Thyroid gland (tissue), 4 donors: ENCODE results near the gene GGNBP2. TPM values are rescaled to one million over a fixed set of nuclear protein-coding genes. Genes with fewer than 3 reads are reported as not detected.
"Not testable (repeated sequence)": the region's sequence is repeated elsewhere in the genome, so short reads cannot be mapped to it uniquely, and the experiment has no call there.

ENCODE experiments used
- DNase-seq, 2 donors: peaks; one replicate each; pipeline ENCODE4 v3.0.0-alpha.2; 2019
- H3K27ac ChIP-seq, 3 donors: fragments of 200-600 bp; sonication (generic); 1 replicate in 2 of 3; 2 replicates in 1 of 3; pipeline ENCODE4 v1.5.1; 2016 to 2019; ENCODE audit warnings: mild to moderate bottlenecking in 1 of 3, moderate library complexity in 1 of 3
- H3K27me3 ChIP-seq: fragments of 200-600 bp; sonication (generic); one replicate; pipeline ENCODE4 v1.5.1; 2019
- H3K36me3 ChIP-seq, 2 donors: fragments of 200-600 bp; sonication (generic); one replicate each; pipeline ENCODE4 v1.5.1; 2016 to 2019
- H3K4me1 ChIP-seq, 2 donors: fragments of 200-600 bp; sonication (generic); one replicate each; pipeline ENCODE4 v1.5.1; 2017 to 2019
- H3K4me3 ChIP-seq, 3 donors: fragments of 200-600 bp; sonication (generic); replicated peaks in 1 of 3; 1 replicate in 2 of 3; 2 replicates in 1 of 3; pipeline ENCODE4 v1.5.1; 2016; ENCODE audit warnings: mild to moderate bottlenecking in 1 of 3
- H3K9me3 ChIP-seq: fragments of 200-600 bp; sonication (generic); one replicate; pipeline ENCODE4 v1.5.1; 2017
- CTCF ChIP-seq, 6 experiments: fragments of 200-600 bp in 3 of 6; fragments of 450-650 bp in 3 of 6; sonication (generic) in 3 of 6; IDR thresholded peaks; one replicate each; pipeline ENCODE4 v1.5.1; 2016 to 2019; ENCODE audit warnings: antibody characterized with exemption in 6 of 6, mild to moderate bottlenecking in 2 of 6, inconsistent platforms in 1 of 6, moderate library complexity in 1 of 6
- POLR2A ChIP-seq, 2 donors: fragments of 450-650 bp; IDR thresholded peaks; one replicate each; pipeline ENCODE4 v1.6.1; 2017; ENCODE audit warnings: antibody characterized with exemption in 2 of 2, mild to moderate bottlenecking in 2 of 2, moderate library complexity in 1 of 2
- WGBS, 2 donors: methylation state at CpG; one replicate each; pipeline ENCODE4 v1.1.5; 2017; 5-methylcytosine and 5-hydroxymethylcytosine counted together
- intact Hi-C: fragments of 100-400 bp; cut with DNase I; formaldehyde crosslinking; loops from one replicate; pipeline ENCODE4 v1.15.1; 2023
- total RNA-seq, 4 donors: library from RNA; depleted of rRNA; stranded (reverse); fragments of >200 nt; gene quantifications; one replicate each; pipeline ENCODE4 v1.2.3, GENCODE V29; 2016

GGNBP2 gene
- total RNA-seq, 4 donors from 2014 or later: 47.3 to 74.1 (median 58.0) TPM

- Histone ChIP-seq H3K27ac (no peak overlapping the region), H3K36me3 (peaks cover under 1 to 9% of the 10 kb centered on the region in 2 donors), H3K4me3 (no peak overlapping the region), H3K27me3 (no peaks in the 10 kb centered on the region), H3K4me1 (no peaks in the 10 kb centered on the region), H3K9me3 (no peaks in the 10 kb centered on the region)
- intact Hi-C loops: no loop called here
- no peak for TF ChIP-seq POLR2A (IDR thresholded peaks at IDR 0.05)
- no peak for TF ChIP-seq CTCF (IDR thresholded peaks at IDR 0.05)
- DNase-seq: no peak
- WGBS, 2 donors: 92 to 98% methylated on average over 5 of the region's 5 CpGs
Observed at GRCh38 chr17:36504156-36504545, 40.6 kb upstream of the GGNBP2 start.

GRCh38 chr17:36505171-36505570 lies 39.5 kb upstream of the GGNBP2 start:
- TF ChIP-seq CTCF (IDR thresholded peaks at IDR 0.05) (no peak), POLR2A (IDR thresholded peaks at IDR 0.05) (no peak)
- 92 to 98% methylated on average over 7 to 8 of the region's 8 CpGs for WGBS, 2 donors
- DNase-seq: no peak
- Histone ChIP-seq H3K4me3 (no peak overlapping the region), H3K9me3 (no peaks in the 10 kb centered on the region), H3K27ac (no peak overlapping the region), H3K4me1 (no peaks in the 10 kb centered on the region), H3K36me3 (peaks cover 0 to 9% of the 10 kb centered on the region in 2 donors), H3K27me3 (no peaks in the 10 kb centered on the region)
- intact Hi-C loops: no loop called here

- no peak overlapping the region for H3K4me3 ChIP-seq
- TF ChIP-seq CTCF (IDR thresholded peaks at IDR 0.05): no peak
- TF ChIP-seq POLR2A (IDR thresholded peaks at IDR 0.05): no peak
- WGBS, 2 donors: 77 to 89% methylated on average over 5 to 6 of the region's 6 CpGs
- no peaks in the 10 kb centered on the region for H3K27me3 ChIP-seq
- no peaks in the 10 kb centered on the region for H3K4me1 ChIP-seq
- intact Hi-C loops: no loop called here
- peaks cover 0 to 12% of the 10 kb centered on the region in 2 donors for H3K36me3 ChIP-seq
- H3K27ac ChIP-seq: no peak overlapping the region
- no peak for DNase-seq
- no peaks in the 10 kb centered on the region for H3K9me3 ChIP-seq
Observed at GRCh38 chr17:36506249-36506826, 38.4 kb upstream of the GGNBP2 start.

GRCh38 chr17:36506831-36507230 lies 37.9 kb upstream of the GGNBP2 start:
- intact Hi-C loops: no loop called here
- Histone ChIP-seq H3K4me1 (no peaks in the 10 kb centered on the region), H3K4me3 (no peak overlapping the region), H3K27ac (no peak overlapping the region), H3K27me3 (no peaks in the 10 kb centered on the region), H3K36me3 (peaks cover 0 to 12% of the 10 kb centered on the region in 2 donors), H3K9me3 (no peaks in the 10 kb centered on the region)
- TF ChIP-seq POLR2A (IDR thresholded peaks at IDR 0.05) (no peak), CTCF (IDR thresholded peaks at IDR 0.05) (no peak)
- DNase-seq: no peak
- 96 to 100% methylated on average over 3 to 7 of the region's 11 CpGs for WGBS, 2 donors

GRCh38 chr17:36507266-36507665 lies 37.5 kb upstream of the GGNBP2 start:
- Histone ChIP-seq H3K36me3 (peaks cover 0 to 12% of the 10 kb centered on the region in 2 donors), H3K4me1 (no peaks in the 10 kb centered on the region), H3K4me3 (no peak overlapping the region), H3K27me3 (no peaks in the 10 kb centered on the region), H3K9me3 (no peaks in the 10 kb centered on the region), H3K27ac (no peak overlapping the region)
- intact Hi-C loops: no loop called here
- no peak for TF ChIP-seq CTCF (IDR thresholded peaks at IDR 0.05)
- no peak for TF ChIP-seq POLR2A (IDR thresholded peaks at IDR 0.05)
- whole genome bisulfite sequencing, 2 donors: 87 to 96% methylated on average over 6 of the region's 6 CpGs
- no peak for DNase-seq

GRCh38 chr17:36508439-36508838 lies 36.3 kb upstream of the GGNBP2 start:
- WGBS, 2 donors: 74 to 86% methylated on average over 2 of the region's 2 CpGs
- not testable (repeated sequence) for H3K4me1 ChIP-seq

More at GRCh38 chr17:36508439-36508838, 36.3 kb upstream of the GGNBP2 start:
- H3K27ac ChIP-seq, DNase-seq, H3K9me3 ChIP-seq, H3K4me3 ChIP-seq, intact Hi-C loops, H3K27me3 ChIP-seq: not testable (repeated sequence)
- H3K36me3 ChIP-seq: peaks cover 0 to 12% of the 10 kb centered on the region in 2 donors
